Suprapubic skin (tissue), 4 donors: ENCODE measurements around the gene NEURL1B.

Source experiments
- EP300 ChIP-seq: sonication (generic); formaldehyde crosslinking; IDR thresholded peaks from one replicate; pipeline ENCODE4 v1.6.1; 2017; ENCODE audit warnings: antibody characterized with exemption
- POLR2AphosphoS5 ChIP-seq, 3 donors: sonication (generic); formaldehyde crosslinking; IDR thresholded peaks; one replicate each; pipeline ENCODE4 v1.6.1; 2017; ENCODE audit warnings: antibody characterized with exemption in 3 of 3
- TF ChIP-seq, protein P1 (sequence below), 2 donors: fragments of 200-600 bp in 1 of 2; fragments of 450-650 bp in 1 of 2; sonication (generic) in 1 of 2; IDR thresholded peaks; one replicate each; pipeline ENCODE4 v1.5.1; 2016 to 2019; ENCODE audit warnings: antibody characterized with exemption in 2 of 2, mild to moderate bottlenecking in 1 of 2, moderate library complexity in 1 of 2

GRCh38 chr5:172694541-172694940 is 53.5 kb downstream of the NEURL1B start:
- TF ChIP-seq, protein P1, sequence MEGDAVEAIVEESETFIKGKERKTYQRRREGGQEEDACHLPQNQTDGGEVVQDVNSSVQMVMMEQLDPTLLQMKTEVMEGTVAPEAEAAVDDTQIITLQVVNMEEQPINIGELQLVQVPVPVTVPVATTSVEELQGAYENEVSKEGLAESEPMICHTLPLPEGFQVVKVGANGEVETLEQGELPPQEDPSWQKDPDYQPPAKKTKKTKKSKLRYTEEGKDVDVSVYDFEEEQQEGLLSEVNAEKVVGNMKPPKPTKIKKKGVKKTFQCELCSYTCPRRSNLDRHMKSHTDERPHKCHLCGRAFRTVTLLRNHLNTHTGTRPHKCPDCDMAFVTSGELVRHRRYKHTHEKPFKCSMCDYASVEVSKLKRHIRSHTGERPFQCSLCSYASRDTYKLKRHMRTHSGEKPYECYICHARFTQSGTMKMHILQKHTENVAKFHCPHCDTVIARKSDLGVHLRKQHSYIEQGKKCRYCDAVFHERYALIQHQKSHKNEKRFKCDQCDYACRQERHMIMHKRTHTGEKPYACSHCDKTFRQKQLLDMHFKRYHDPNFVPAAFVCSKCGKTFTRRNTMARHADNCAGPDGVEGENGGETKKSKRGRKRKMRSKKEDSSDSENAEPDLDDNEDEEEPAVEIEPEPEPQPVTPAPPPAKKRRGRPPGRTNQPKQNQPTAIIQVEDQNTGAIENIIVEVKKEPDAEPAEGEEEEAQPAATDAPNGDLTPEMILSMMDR (IDR thresholded peaks at IDR 0.05): no peak
- TF ChIP-seq EP300 (no peak), POLR2AphosphoS5 (IDR thresholded peaks at IDR 0.05) (no peak)
